HepG2 (cell line): Measurements from ENCODE around the gene DRC3. TPM values are rescaled to one million over a fixed set of nuclear protein-coding genes. Genes with fewer than 3 reads are reported as not detected.

Source experiments
- ATAC-seq: fragments of 200-7000 bp; cut with Tn5 transposase; 3 replicates; pipeline ENCODE4 v1.9.1; 2020; ENCODE audit warnings: mild to moderate bottlenecking, moderate library complexity
- BruUV-seq: library from RNA; stranded (reverse); fragments of 400-500 nt; replicated peaks from 2 replicates; lab custom pipeline; 2021; lab: Mats Ljungman, UMichigan
- CTCF ChIA-PET: fragments of 300-600 bp; formaldehyde crosslinking; extraction: SDS; loops from one replicate; lab custom pipeline; 2021; ENCODE audit warnings: low total read pairs, inconsistent platforms, low intra/inter-chr PET ratio; lab: Yijun Ruan, JAX
- POLR2A ChIA-PET: fragments of 350-600 bp; sonication (Branson Sonifier 250); formaldehyde crosslinking; loops from one replicate; lab custom pipeline; 2020; ENCODE audit warnings: antibody characterized with exemption, inconsistent platforms; lab: Yijun Ruan, JAX
- DNase-seq: peaks from one replicate; pipeline ENCODE4 v3.0.0-alpha.2; 2015; ENCODE audit warnings: low spot score
- FAIRE-seq: peaks from 3 replicates; lab custom pipeline; 2011; peaks lifted over from hg19 to GRCh38; lab: Jason Lieb, UNC
- H2AFZ ChIP-seq: one replicate; pipeline ENCODE4 v1.6.1; 2011; ENCODE audit warnings: low read length, inconsistent platforms
- H3K27ac ChIP-seq: fragments of 300-600 bp; 3 replicates; pipeline ENCODE4 v1.8.0; 2011; ENCODE audit warnings: mixed run types, mild to moderate bottlenecking, mixed read lengths, low read length, inconsistent platforms; ENCODE audit not compliant: insufficient read depth; ENCODE audit errors: extremely low read length
- H3K27me3 ChIP-seq, 2 experiments: fragments of 200-600 bp in 1 of 2; 2 replicates in 1 of 2; 3 replicates in 1 of 2; pipeline versions ENCODE4 v1.6.0 to v1.8.0; 2011; ENCODE audit warnings: low read length in 2 of 2, mild to moderate bottlenecking in 2 of 2, moderate library complexity in 2 of 2, inconsistent platforms in 1 of 2; ENCODE audit not compliant: insufficient read depth in 2 of 2, control insufficient read depth in 1 of 2
- H3K36me3 ChIP-seq, 2 experiments: fragments of 200-600 bp in 1 of 2; replicated peaks in 1 of 2; 2 replicates in 1 of 2; 3 replicates in 1 of 2; pipeline versions ENCODE4 v1.5.1 to v1.8.0; 2011; ENCODE audit warnings: low read length in 2 of 2, inconsistent platforms in 1 of 2; ENCODE audit not compliant: insufficient read depth in 2 of 2, control insufficient read depth in 1 of 2
- H3K4me1 ChIP-seq: 2 replicates; pipeline ENCODE4 v1.5.1; 2012; ENCODE audit warnings: low read length, inconsistent platforms; ENCODE audit not compliant: insufficient read depth
- H3K4me2 ChIP-seq: 2 replicates; pipeline ENCODE4 v1.6.0; 2011; ENCODE audit warnings: low read depth, low read length, inconsistent platforms
- H3K4me3 ChIP-seq, 3 experiments: fragments of 200-600 bp in 1 of 3; sonication (generic), shearing (Covaris generic) in 1 of 3; replicated peaks in 1 of 3; 2 replicates each; pipeline ENCODE4 v1.5.1; 2011 to 2016; ENCODE audit warnings: low read length in 3 of 3, inconsistent platforms in 2 of 3, low read depth in 2 of 3, mild to moderate bottlenecking in 2 of 3, control low read depth in 1 of 3, mixed read lengths in 1 of 3; ENCODE audit not compliant: insufficient read depth in 1 of 3
- H3K79me2 ChIP-seq: one replicate; pipeline ENCODE4 v1.6.1; 2011; ENCODE audit warnings: low read length, inconsistent platforms; ENCODE audit not compliant: insufficient read depth
- H3K9ac ChIP-seq: 2 replicates; pipeline ENCODE4 v1.6.0; 2011; ENCODE audit warnings: mild to moderate bottlenecking, low read depth, low read length, inconsistent platforms; ENCODE audit not compliant: insufficient read depth
- H3K9me3 ChIP-seq: 2 replicates; pipeline ENCODE4 v1.5.1; 2012; ENCODE audit warnings: mild to moderate bottlenecking, low read length
- H4K20me1 ChIP-seq: 2 replicates; pipeline ENCODE4 v1.6.0; 2011; ENCODE audit warnings: inconsistent platforms, mild to moderate bottlenecking, low read length, moderate library complexity; ENCODE audit not compliant: insufficient read depth
- HNF1A ChIP-seq, 2 experiments: sonication (generic) in 1 of 2; formaldehyde crosslinking in 1 of 2; IDR thresholded peaks; 2 replicates each; pipeline versions ENCODE4 v1.4.0 to v1.6.1; 2016 to 2020; ENCODE audit warnings: borderline replicate concordance in 1 of 2, low read depth in 1 of 2, mild to moderate bottlenecking in 1 of 2, missing genetic modification reagents in 1 of 2
- ISL2 ChIP-seq: sonication (generic); formaldehyde crosslinking; IDR thresholded peaks from 2 replicates; pipeline ENCODE4 v1.5.0; 2020; ENCODE audit warnings: missing genetic modification reagents
- RELA ChIP-seq: sonication (generic); formaldehyde crosslinking; IDR thresholded peaks from 2 replicates; pipeline ENCODE4 v1.4.0; 2020; ENCODE audit warnings: missing genetic modification reagents
- ZFY ChIP-seq: sonication (generic); formaldehyde crosslinking; IDR thresholded peaks from 2 replicates; pipeline ENCODE4 v1.4.0; 2020; ENCODE audit warnings: missing genetic modification reagents
- ZKSCAN1 ChIP-seq: fragments of 150-350 bp; IDR thresholded peaks from 2 replicates; pipeline ENCODE4 v1.6.1; 2014; ENCODE audit warnings: low read length
- ZNF451 ChIP-seq: sonication (generic); formaldehyde crosslinking; IDR thresholded peaks from 2 replicates; pipeline ENCODE4 v1.5.0; 2020; ENCODE audit warnings: mild to moderate bottlenecking, missing genetic modification reagents
- WGBS: methylation state at CpG from one replicate; pipeline ENCODE4 v1.1.6; 2017; ENCODE audit warnings: low lambda C conversion rate; 5-methylcytosine and 5-hydroxymethylcytosine counted together
- in situ Hi-C: cut with HindIII; loops from 2 replicates; pipeline ENCODE4 v1.10.0; 2017; ENCODE audit warnings: low pct_unique_long_range_greater_than_20kb; ENCODE audit not compliant: extremely low pct_ligation_motif_present
- intact Hi-C: fragments of 100-400 bp; cut with micrococcal nuclease; formaldehyde crosslinking; loops from one replicate; pipeline ENCODE4 v1.10.0; 2022; ENCODE audit not compliant: unreplicated experiment
- polyA plus RNA-seq, 8 experiments: library from polyadenylated mRNA; depleted of rRNA in 3 of 8; stranded (reverse) in 7 of 8; unstranded in 1 of 8; fragments of >200 nt; fragmentation: Illumina TruSeq in 4 of 8; extraction: Trizol in 4 of 8; gene quantifications; 2 replicates each; pipeline versions ENCODE4 v1.2.1 to v1.2.3, GENCODE V29; 2011 to 2016; ENCODE audit warnings: low read depth in 4 of 8, missing spikeins in 1 of 8, mixed read lengths in 1 of 8; ENCODE audit not compliant: insufficient read depth in 1 of 8
- total RNA-seq, 5 experiments: library from RNA; depleted of rRNA; stranded (reverse); fragments of >200 nt; fragmentation: Illumina TruSeq; extraction: Trizol; gene quantifications; 2 replicates each; pipeline ENCODE4 v1.2.3, GENCODE V29; 2016; ENCODE audit warnings: low read depth in 1 of 5
- TF ChIP-seq, protein P1 (sequence below), 2 experiments: fragments of 450-650 bp in 1 of 2; sonication (generic) in 1 of 2; formaldehyde crosslinking in 1 of 2; IDR thresholded peaks; 2 replicates each; pipeline versions ENCODE4 v1.6.1 to v1.8.0; 2016 to 2022; ENCODE audit warnings: antibody characterized with exemption in 1 of 2, mild to moderate bottlenecking in 1 of 2, missing genetic modification reagents in 1 of 2

Gene DRC3
- total and polyA plus RNA-seq, 2 of the 13 experiments (the other 11 are each of a cell fraction or from before 2014, with no cell fraction given) = 0.53 to 0.87 TPM

GRCh38 chr17:17963066-17963465 is 9.6 kb upstream of the DRC3 start:
- no peaks in the 10 kb centered on the region for H3K27me3 ChIP-seq
- TF ChIP-seq ZNF451 (CRISPR knock-in tag) (no peak), HNF1A (IDR thresholded peaks at IDR 0.05; ENCODE audit: low read depth) (no peak), HNF1A (CRISPR knock-in tag; IDR thresholded peaks at IDR 0.05; ENCODE audit: borderline replicate concordance) (no peak), ZFY (CRISPR knock-in tag) (no peak), ISL2 (CRISPR knock-in tag) (no peak), RELA (no peak), ZKSCAN1 (no peak)
- TF ChIP-seq, protein P1, sequence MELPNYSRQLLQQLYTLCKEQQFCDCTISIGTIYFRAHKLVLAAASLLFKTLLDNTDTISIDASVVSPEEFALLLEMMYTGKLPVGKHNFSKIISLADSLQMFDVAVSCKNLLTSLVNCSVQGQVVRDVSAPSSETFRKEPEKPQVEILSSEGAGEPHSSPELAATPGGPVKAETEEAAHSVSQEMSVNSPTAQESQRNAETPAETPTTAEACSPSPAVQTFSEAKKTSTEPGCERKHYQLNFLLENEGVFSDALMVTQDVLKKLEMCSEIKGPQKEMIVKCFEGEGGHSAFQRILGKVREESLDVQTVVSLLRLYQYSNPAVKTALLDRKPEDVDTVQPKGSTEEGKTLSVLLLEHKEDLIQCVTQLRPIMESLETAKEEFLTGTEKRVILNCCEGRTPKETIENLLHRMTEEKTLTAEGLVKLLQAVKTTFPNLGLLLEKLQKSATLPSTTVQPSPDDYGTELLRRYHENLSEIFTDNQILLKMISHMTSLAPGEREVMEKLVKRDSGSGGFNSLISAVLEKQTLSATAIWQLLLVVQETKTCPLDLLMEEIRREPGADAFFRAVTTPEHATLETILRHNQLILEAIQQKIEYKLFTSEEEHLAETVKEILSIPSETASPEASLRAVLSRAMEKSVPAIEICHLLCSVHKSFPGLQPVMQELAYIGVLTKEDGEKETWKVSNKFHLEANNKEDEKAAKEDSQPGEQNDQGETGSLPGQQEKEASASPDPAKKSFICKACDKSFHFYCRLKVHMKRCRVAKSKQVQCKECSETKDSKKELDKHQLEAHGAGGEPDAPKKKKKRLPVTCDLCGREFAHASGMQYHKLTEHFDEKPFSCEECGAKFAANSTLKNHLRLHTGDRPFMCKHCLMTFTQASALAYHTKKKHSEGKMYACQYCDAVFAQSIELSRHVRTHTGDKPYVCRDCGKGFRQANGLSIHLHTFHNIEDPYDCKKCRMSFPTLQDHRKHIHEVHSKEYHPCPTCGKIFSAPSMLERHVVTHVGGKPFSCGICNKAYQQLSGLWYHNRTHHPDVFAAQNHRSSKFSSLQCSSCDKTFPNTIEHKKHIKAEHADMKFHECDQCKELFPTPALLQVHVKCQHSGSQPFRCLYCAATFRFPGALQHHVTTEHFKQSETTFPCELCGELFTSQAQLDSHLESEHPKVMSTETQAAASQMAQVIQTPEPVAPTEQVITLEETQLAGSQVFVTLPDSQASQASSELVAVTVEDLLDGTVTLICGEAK (IDR thresholded peaks at IDR 0.05) = no peak
- TF ChIP-seq, protein P1 (CRISPR knock-in tag; IDR thresholded peaks at IDR 0.05) = no peak
- H3K9ac ChIP-seq = no peak overlapping the region
- WGBS = 76% methylated on average over 4 of the region's 4 CpGs
- ATAC-seq = no peak
- no peak overlapping the region for H3K4me3 ChIP-seq
- no peaks in the 10 kb centered on the region for H3K79me2 ChIP-seq
- intact Hi-C loops (no loop called here), in situ Hi-C loops (no loop called here)
- no peaks in the 10 kb centered on the region for H3K36me3 ChIP-seq
- DNase-seq = no peak
- H4K20me1 ChIP-seq = no peaks in the 10 kb centered on the region
- POLR2A ChIA-PET = no interaction called here
- CTCF ChIA-PET = no interaction called here
- no TSS peak for BruUV-seq
- no peaks in the 10 kb centered on the region for H3K9me3 ChIP-seq
- peaks cover 24% of the 10 kb centered on the region for H3K4me1 ChIP-seq
- FAIRE-seq = no peak
- no peak overlapping the region for H3K27ac ChIP-seq
- H2AFZ ChIP-seq = no peak overlapping the region
- H3K4me2 ChIP-seq = no peak overlapping the region
